NCI-H2029 (cell line): Measurements from ENCODE around the gene RALGPS1.
A peak's percentile ranks its signal among the peaks of the same experiment; 100 is the strongest.

Source experiments
- DNase-seq: peaks from one replicate; lab custom pipeline; 2025; lab: John Stamatoyannopoulos, UW

Gene RALGPS1

DNA sequence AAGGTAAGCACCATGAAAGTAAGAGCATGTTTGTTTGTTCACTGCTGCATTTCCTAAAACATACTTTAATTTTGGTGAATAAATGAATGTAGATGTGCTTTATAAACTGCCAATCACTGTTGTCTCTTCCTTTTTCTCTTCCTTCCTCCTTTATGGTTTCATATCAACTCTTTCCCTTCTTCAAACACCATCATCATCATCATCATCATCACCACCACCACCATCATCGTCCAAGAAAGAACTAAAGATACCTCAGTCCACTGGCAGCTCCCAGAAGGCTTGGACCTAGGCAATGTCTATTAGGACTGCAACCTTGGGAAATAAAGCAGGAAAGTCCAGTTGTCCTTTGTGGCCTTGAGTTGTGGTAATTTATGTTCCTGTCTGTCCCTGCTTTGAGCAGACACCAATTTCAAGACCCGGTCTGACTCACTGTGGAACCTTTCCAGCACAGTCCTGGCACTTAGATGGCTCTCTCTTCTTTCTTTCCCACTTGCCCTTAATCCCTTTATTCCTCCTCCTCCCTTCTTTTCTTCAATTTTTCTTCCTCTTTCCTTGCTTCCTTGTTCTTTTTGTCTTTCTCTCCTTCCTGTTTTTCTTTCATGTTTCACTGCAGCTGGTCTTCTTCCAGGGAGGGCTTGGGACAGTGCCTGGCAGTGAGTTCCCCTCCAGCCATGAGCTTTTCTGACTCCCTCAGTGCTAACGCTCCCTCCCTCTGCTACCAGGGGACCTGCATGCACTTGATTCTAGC is 108.5 kb downstream of the RALGPS1 start:
- no peak for DNase-seq

DNA sequence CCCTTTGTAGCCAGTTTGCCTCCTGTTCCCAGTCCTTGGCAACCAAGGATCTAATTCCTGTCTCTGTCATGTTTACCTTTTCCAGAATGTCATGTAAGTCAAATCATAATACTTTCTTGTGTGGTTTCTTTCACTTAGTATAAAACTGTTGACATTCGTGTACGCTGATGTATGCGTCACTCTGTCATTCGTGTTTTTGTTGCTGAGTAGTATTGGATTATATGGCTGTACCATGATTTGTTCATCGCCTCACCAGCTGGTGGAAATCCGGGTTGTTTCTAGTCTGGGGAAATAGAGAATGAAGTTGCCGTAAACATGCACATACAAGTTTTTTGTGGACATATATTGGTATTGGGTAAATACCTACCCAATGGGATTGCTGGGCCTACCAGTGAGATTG is 110.5 kb downstream of the RALGPS1 start:
- no peak for DNase-seq

DNA sequence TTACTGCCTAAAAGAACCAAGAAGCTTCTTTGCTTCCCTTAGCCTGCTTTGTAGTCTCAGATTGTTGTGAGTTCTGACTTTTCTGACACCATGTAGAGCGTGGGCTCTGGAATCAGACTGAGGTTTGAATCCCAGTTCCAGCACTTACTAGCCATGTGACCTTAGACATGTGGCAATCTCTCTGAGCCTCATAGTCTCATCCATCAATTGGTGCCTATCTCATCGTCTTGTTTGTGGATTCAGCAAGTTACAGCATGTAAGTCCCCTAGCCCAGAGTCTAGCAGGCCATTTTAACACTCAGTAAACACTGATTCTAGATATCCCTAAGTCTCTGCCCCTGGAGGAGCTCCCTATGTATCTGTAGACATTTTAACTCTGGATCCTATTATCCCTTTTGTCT is 113.1 kb downstream of the RALGPS1 start:
- DNase-seq, result no peak

DNA sequence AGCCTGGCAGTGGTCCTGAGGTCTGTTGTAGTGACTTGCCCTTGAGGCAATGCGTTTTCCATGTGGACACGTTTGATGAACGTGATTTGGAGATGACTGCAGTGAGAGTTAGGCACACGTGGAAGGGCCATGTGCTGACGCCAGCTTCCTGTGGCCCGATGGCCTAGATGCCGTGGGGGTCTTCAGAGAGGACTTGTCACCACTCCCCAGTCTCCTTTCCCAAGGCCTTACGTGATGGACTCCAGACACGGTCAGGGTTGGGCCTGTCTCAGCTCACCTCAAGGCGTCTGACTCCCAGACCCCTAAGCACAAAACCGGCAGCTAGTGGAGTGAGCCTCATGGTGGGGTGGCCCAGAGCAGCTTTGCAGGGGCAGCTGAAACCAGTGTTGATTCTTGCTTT is 115.0 kb downstream of the RALGPS1 start:
- no peak for DNase-seq

DNA sequence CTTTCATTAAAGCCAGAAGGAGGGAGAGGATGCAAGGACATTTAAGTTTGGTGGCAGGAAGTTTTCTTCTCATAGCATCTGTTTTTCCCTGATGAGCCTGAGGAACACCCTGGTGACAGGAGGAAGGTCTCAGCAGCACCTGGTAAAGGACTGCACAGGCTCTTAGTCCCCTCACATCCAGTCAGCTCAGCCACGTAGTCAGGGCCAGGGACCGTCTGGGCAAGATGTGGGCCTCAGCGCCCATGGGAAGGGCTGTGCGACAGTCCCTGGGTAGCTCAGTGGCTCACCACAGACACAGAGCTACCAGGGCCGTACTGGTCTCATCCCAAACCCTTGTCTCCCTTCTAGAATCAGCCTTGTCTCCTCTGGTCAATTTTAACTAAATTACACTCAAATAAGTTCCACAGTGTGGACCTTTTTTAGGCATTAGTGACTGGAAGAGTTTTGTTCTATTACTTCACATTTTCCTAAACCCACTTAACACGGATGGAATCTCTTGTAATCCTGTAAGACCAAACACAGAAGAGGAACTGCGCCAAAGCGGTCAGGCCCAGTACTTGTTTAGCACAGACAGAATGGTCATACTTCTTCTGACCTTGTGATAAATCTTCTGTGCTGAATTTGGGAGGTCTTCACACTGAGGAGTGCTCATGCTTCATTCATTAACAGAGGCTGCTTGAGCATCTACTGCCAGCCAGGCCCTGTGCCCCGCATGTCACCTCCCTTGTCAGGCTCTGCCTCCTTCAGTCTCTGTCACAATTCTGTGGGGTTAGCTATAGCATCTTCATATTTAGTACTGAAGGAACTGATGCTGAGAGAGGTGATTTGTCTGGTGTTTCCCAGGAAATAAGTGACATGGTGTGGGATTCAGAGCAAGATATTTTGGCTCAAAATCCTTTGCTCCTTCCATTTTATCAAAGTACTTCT is 116.5 kb downstream of the RALGPS1 start:
- DNase-seq, result no peak

DNA sequence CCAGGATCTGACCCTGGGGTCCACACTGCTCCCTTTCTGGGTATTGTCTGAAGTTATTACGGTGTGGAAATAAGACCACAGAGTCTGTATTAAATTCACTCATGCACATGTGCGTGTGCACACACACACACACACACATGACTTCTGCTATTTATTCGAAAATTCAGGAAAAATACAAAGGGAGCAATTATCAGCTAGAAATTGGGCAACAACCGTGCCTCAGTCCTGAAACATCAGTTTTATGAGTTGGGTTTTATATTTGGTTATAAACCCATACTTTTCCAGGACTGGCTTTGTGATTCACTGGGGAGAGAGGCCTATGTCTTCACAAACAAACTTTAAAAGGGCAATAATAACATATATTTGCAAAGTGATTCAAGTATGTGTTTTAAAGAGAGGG is 117.7 kb downstream of the RALGPS1 start:
- no peak for DNase-seq

DNA sequence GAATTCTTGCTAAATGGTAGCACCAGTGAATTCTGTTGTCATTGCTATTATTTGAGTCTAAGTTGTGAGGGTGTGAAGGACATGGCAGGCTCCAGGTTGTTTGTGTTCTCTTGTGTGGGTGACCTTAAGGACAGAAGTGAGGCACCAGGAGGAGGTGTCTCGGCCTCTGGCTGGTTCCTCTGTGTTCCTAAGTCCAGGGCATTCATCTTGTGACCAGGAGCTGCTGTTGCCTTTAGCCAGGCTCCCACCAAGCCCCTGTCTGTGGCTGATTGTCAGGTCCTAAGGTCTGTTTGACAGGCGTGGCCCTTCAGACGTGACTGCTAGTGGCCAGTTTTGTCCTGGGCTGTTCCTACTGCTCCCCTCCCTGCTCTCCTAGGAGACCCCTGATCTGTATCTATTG is 118.5 kb downstream of the RALGPS1 start:
- no peak for DNase-seq

DNA sequence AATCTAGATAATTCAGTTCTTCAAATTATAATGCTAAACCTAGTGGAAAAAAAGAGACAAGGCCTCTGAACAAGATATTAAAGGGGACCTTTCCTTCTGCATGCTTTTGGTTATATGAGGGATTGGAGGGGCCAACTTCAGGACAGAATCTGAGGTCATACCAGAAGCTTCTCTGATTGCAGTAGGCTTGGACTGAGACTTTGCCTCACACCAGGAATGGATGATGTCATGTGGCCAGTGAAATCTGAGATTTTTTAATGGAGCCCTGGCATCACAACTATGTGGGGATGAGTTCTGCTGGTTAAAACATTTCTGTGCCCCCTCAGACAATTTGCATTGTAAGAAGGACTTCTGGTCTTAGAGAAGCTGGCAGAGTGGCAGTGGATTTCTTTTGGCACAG is 119.2 kb downstream of the RALGPS1 start:
- DNase-seq, result no peak

DNA sequence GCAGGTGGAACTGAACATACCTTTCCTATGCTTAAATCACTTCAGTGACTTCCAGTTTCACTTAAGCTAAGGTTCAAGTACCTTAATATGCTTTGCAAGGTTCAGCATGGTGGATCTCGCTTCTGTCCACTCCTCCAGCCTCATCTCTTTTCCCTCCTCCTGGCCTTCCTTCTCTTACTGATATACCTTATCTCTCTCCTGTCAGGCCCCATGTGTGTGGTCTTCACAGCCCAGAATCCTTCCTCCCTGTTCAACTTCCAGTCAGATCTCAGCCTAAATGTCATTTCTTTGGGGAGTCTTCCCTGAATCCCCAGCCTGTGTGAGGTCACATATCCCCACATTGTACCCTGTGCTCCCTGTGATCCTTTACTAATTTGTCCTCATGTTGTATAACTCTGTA is 120.1 kb downstream of the RALGPS1 start:
- no peak for DNase-seq

DNA sequence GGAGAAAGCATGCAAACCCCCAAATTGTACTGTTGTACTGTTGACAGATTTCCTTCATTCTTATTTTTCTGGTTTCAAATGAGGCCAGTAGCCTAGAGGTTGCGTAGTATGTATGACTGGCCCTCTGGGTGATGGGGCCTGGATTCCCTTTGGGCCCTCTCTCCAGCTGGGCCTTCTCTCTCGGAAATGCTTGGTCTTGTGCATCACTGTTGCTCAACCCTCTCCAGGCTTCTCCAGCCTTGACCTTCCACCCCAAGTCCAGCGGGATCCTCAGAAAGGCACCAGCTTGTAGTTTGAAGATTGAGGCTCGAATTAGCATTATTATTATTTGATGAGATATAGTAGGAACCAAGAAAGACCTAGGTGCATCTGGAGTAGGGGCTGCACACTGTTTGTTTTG is 120.8 kb downstream of the RALGPS1 start:
- DNase-seq, result no peak

DNA sequence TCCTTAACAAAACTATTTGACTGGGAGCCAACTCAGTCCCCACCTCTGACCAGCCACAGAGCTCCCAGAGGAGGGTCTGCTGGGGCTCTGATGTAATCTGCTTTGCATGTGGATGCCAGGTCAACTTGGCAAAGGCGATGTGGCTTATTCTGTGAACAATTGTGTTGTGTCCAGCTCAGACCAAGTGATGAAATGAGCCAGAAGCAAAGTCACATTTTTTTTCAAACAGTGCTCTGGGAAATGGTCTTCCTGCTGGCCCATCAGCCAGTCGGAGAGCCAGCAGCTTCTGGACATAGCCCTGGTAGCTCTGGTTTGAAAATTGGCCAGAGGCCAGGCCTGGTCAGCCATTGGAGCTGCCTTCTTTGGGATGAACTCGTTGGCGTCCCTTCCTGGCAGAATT is 121.4 kb downstream of the RALGPS1 start:
- no peak for DNase-seq

DNA sequence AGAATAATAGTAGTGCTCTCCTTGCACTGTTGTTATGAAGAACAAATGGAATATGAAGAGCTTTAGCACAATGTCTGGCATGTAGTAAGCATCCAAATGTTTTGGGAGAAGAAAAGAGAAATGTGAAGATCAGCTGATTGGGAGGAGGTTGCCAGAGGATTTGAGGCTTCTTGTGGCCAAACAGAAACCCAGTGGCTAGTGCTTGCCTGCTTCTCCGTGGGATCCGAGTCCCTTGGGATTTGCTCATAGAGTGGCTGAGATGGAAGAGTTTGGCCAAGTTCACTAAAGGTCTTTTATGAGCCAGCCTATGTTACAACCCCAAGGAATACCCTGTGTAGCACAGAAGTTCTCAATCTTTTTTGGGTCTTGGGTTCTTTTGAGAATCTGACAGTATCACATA is 121.9 kb downstream of the RALGPS1 start:
- DNase-seq, result no peak

DNA sequence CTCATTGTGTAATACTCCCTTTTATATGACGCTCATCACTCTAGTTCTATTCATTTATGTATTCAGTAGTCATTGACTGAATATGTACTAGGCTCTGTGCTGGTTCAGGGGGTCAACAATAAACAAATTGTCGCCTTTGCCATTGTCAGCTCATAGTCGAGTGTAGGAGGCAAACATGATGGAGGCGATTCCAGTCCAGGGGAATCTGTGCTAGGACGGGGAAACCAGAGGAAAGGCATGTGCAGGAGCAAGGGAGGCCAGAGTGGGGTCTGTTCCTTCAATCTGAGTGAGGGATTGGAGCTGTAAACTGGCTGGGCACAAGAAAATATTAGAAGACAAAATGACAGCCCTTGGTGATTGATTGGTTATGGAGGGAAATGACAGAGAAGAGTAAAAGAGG is 123.9 kb downstream of the RALGPS1 start:
- DNase-seq, result no peak

DNA sequence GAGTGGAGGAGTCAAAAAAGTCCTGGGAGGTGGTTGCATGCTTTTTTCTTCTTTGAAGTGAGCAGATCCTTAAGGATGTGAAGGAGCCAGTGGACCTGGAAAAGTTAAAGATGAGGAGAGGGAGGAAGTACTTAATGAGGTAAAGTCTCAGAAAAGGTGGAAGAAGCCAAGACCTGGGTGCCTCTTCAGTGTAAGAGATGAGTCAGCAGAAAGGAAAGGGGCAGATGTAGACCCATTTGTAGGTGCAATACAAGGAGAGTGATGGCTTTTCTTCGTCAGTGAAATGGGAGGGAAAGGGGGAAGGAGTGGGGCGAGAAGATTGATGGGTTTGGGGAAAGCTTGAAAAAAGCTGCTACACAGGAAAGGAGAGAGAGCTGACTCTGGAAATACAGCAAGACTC is 124.9 kb downstream of the RALGPS1 start:
- DNase-seq, result no peak

DNA sequence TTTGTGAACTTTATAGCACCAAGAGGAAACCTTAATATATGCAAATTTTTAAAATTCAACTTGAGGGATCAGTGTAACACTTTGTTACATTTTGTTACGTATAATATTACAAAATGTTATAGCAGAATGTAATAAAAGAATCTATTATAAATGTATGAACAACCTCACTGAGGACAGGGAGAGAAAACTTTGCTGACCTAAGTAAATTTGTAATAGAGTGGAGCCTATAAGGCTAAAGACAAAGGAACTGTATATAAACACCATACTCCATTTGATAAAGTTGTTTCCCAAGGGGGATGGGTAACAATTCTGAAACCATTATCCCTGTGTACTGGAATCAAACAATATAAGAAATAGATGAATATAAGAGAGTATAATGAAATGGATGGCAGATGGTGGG is 130.6 kb downstream of the RALGPS1 start:
- no peak for DNase-seq

DNA sequence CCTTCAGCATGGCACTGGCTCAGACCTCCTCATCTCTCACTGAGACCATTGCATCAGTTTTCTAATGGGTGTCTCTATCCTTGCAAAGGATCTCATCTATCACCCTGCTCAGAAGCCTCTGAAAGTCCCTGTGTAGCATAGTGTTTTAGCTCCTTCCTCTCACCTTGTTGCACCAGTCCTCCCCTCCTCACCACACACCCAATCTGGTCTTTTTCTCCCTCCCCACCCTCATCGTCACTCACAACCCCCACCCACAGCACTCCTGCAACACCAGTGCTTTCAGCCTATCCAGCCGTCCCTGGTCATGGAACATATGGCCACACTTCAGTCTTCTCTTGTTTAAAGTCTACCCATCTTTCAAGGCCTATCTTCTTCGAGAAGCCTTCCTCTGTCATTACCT is 133.4 kb downstream of the RALGPS1 start:
- DNase-seq, result no peak

DNA sequence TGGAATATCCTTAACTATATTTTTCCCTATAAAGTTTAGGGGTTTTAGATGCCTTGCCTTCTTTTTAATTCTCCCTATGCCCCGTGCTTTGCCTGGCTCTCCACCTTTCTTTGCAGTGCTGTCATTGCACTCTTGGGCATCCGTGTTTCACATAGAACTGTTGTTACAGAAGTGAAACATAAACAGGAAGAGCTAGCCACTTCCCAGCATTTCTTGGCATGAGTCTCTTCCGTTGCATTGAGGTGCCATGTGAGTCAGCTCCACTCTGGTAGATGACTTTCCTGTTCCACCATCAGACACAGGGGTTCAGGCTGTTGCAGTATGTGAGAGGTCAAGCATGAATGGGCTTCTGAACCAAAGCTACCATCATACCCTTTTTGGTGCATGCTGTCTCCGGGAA is 134.5 kb downstream of the RALGPS1 start:
- peak; percentile 43 for DNase-seq

DNA sequence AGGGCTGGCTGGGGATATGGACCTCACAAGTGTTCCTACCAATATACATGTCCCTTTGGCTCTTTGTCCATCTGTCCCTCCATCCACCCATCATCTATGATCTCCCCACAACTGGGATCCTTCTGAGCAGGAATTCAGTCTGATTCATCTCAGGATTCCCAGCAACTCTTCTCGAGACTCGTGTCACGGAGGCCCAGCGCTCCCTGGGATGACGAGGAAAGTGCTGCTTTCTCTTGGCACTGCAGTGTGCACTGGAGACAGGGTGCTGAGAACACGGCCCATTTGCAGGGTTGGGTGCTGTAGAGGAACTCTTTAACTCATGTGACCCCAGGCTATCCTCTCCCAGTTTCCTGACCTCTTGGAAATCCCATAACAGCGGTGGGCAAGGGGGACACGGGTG is 135.0 kb downstream of the RALGPS1 start:
- no peak for DNase-seq

DNA sequence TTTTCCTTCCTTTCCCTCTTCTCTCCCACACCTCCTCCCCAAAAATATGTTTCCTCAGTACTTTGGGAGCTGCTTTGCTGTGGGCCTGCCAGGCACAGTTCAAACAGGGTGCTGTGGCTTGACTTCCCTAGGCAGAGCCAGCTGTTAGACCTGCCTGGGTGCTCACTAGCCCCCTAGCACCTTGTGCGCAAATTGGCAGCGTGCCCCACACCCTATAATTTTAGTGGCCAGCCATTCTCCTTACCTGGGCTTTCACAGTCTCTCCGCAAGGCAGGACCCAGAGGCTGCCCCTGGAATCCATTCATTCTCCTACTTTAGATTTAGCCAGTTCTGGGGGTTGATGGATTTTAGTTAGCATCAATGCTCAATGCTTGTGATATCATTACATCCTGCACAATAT is 135.6 kb downstream of the RALGPS1 start:
- DNase-seq, result no peak

DNA sequence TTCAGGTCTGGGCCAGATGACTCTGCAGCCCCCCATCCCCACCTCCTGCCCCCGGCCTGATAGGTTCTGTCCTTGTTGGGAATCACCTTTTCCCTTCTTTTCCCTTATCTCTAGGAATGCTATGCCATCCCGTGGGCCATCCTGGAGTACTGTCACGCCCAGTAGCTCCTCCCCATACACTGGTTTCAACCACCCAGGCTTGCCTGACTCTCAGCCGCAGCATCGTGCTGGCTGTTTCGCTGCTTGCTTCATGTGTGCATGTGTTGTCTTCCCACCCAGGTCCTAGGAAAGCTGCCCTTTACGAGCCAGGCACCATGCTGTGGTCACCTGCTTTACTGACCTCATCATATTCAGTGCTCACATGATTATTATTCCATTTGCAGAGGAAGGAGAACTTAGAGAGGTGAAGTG is 136.0 kb downstream of the RALGPS1 start:
- DNase-seq, result no peak

DNA sequence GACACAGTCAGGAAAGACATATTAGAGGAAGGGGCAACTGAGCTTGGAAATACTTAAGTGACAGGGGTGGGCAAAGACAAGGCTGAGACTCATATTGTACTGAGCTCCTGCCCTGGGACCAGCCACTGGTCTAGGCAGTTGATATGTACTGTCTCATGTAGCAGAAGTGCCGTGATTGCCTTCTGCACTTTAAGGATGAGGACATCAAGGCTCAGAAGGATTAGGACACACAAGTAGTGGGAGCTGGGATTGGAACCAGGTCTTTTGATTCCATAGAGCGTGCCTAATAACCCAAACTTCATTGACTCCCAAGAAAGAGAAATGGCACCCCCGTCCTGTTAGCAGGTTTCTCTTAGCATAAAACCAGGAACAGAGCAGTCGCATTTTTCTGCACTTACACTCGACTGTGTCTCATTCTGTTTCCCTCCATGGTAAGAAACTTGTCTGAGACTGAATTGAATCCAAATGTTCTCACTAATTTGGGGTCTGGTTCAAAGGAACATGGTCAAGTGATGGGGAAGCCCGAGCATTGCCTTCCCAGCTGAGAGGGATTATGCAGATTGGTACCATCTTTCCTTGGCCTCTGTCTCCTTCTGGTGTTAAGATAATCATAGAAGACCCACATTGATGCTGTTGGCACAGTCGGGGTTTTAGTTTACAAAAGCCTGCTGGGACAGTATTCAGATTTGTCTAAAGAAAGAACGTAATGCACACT is 137.5 kb downstream of the RALGPS1 start:
- DNase-seq, result no peak

DNA sequence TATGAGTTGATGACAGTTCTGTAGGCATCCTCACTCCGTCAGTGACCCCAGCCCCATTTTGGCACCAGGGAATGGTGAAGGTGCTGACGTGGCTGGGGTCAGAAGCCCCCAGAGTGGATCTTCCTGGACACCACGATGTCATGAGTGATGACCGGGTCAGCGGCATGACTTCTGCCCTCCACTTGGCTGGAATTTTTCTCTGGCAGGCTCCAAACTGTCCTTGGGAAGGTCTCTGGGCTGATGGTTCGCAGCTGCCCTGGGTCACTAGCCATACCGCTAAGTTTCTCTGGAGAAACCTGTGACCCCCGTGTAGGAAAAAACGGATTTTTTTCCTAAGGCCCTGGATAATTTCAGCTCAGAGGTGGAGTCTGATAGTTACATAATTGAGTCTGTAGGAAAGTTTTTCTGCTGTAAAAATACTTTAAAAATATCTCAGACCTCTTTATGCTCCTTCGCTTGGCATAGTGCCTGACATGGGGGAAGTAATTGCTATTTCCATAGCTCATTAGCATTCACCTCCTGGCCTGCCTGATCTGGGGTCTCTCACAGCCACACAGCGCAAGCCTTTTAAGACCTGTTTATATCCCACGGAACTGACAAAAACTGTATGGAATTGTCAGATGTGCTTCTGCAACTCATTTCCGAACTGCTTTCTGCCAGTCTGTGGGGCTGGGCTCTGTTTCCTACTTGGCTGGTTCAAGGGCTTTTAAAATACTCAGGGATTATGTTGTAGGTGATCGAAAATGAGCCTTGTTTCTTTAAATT is 138.7 kb downstream of the RALGPS1 start:
- no peak for DNase-seq
